Muscle of back (tissue), 11 donors: ENCODE results near the gene FBXL4. TPM values are rescaled to one million over a fixed set of nuclear protein-coding genes. Genes with fewer than 3 reads are reported as not detected.
A peak's percentile ranks its signal among the peaks of the same experiment; 100 is the strongest.

ENCODE experiments used
- DNase-seq, 3 donors: peaks; one replicate each; pipeline versions ENCODE4 v3.0.0 to v3.0.0-alpha.2; 2013
- polyA plus RNA-seq, 10 donors: library from polyadenylated mRNA; unstranded; fragments of 120-200 nt; gene quantifications; one replicate each; pipeline ENCODE4 v1.2.1, GENCODE V29; 2013; ENCODE audit not compliant: insufficient read length in 10 of 10

Gene FBXL4
- polyA plus RNA-seq, 10 donors: 7.2 to 10.1 (median 8.7) TPM

GRCh38 chr6:98840385-98840784 lies 107.4 kb downstream of the FBXL4 start:
- no peak for DNase-seq

- DNase-seq: peak in 1 of 3 donors; percentile 20
Measured at GRCh38 chr6:98839781-98840361, 107.9 kb downstream of the FBXL4 start.

GRCh38 chr6:98838975-98839374 lies 108.8 kb downstream of the FBXL4 start:
- peak in 1 of 3 donors; percentile 11 for DNase-seq

DNA sequence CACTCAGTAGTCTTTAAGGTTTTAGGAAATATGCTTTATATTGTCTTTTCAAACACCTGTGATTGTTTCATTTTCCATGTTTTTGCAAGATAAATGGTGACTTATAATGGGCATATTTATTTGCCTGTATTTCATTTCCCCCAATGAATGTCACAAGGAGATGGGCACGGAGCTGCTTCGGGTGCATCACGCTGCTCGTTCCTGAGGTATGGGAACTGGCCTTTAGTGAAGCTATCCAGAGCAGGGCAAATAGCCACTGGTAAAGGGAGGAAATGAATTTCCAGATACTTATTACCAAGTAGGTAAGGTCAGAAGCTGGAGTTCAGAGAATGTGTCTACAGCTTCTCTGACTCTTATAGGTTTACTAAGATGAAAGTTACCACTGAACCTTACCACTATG lies 109.7 kb downstream of the FBXL4 start:
- peak in 1 of 3 donors; percentile 49 for DNase-seq

DNA sequence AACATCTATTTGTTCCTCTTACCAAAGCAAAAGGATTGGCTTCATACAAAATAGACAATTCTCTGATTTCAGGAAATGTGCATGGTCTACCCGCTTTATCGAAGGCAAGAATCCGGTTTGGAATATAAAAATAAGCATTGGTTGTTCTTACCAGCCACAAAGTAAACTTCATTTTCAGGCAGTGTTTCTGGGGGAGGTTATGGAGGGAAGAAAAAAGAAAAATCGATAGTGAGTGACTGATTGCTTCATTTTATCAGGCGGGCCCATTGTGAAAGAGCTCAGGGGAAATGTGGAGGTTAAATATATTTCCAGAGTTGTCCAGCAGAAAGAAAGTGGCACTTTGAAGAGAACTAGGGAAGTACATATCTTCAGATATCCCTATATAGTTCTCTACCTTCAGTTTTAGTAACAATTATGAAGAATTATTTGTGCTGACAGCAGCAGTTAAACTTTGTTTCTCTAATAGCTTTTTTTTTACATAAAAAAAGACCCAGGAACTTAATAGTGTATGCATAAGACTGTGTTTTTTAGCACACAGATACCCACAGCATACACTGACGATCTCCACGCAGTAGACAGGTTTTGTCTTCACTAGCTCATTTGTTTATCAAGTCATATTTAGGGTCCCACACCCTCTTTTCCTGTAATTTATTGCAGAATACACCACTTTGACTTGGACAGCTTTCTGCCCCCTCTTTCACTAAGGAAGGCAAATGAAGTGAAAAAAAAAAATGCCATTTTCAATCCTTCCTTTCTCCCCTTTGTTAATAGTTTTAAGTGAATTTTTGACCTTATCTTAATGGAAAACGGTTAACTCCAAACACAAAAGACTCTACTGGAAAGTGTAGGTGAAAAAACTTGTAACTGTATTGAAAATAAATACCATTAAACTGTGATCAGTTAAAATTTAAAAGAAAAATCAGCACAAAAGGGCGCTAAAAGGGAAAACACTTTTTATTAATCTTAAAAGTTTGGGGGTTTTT lies 110.5 kb downstream of the FBXL4 start:
- peak in 1 of 3 donors; percentile 70 for DNase-seq

DNA sequence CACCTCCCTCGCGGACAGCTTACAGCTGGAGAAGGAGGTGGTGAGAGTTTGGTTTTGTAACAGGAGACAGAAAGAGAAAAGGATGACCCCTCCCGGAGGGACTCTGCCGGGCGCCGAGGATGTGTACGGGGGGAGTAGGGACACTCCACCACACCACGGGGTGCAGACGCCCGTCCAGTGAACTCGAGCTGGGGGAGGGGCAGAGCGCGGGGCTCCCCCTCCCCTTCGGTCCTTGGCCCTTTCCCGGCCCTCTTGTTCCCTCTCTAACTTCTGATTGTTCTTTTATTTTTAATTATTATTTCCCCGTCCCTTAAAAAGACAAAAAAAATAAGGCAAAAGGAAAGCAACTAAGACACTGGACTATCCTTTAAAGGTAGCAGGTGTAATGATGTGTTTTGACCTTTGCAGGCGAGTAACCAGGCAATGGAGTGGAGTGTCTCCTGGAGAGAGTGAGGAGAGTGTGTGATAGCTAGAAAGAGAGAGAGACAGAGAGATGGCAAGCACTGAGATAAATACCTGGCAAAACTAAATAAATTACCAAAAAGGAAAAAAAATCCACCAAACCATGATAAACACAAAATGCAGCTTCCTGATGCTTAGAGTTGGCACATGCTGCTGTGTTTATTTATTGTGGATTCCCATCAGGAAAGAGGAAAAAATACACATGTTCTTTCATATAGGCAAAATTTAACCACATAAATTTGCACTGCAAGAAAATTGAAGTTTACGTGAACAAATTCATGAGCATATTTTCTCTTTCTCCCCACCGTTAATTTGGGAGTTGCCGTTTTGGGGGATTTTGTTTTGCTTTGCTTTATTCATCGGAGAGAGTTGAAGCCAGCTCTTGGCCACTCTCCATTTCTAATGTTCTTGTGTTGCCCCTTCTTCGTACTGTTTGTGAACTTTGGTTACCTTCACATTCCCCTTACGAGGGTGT lies 111.5 kb downstream of the FBXL4 start:
- DNase-seq: no peak

- DNase-seq: peak in 1 of 3 donors; percentile 36
Measured at GRCh38 chr6:98835149-98836024, 112.4 kb downstream of the FBXL4 start.

- peak; percentile 83 to 89 (median 85) for DNase-seq
Measured at GRCh38 chr6:98834060-98835031, 113.4 kb downstream of the FBXL4 start, which contains the start of gene POU3F2. Gene POU3F2 (plus strand): TSS chr6:98834574. CDS start chr6:98834874, 300 bp downstream.

DNA sequence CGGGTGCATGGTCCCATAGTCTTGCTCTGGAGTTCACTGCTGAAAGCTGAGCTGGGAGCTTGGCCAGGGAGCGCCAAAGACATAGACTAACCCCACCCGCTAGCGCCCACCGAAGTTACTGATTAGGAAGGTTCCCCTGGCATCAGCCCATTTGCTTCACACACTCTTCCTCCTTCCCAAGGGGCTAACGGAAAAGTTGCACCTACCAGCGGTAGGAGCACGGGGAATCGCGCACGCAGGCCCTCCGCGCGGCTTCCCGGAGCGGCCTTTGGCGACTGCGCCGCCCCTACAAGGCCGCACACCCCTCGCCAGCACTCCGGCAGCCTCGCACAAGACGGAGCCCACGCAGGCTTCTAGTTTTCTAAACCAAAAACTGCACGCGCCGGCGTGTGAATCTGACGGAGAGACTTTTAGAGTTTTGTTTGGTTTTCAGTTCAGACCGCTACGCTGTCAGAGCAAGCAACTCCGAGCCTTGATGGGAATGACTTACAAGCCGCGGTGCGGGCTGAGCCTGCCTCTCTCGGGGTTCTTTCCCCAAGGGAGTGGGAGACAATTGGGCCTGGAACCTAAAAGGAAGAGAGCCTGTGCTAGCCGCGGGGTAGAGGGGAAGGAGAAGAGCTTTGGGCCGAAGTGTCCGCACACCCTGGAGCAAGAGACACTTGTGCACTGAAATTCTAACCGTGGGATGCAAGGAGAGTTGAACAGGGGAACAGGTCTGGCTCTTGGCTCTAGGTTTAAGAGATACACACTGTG lies 114.3 kb downstream of the FBXL4 start:
- DNase-seq: peak in 1 of 3 donors; percentile 63

DNA sequence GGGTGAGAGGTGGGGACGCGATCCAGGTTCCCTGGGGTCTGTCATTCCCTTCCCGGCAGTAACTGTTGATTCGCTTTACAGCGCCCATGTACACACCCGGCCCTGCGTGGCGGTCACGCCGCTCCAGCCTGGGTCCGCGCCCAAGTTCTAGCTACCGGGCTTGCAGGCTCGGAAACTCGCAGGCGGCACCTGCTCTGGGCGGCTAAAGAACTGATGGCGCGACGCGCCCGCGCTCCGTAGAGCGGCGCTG lies 114.8 kb downstream of the FBXL4 start:
- no peak for DNase-seq

DNA sequence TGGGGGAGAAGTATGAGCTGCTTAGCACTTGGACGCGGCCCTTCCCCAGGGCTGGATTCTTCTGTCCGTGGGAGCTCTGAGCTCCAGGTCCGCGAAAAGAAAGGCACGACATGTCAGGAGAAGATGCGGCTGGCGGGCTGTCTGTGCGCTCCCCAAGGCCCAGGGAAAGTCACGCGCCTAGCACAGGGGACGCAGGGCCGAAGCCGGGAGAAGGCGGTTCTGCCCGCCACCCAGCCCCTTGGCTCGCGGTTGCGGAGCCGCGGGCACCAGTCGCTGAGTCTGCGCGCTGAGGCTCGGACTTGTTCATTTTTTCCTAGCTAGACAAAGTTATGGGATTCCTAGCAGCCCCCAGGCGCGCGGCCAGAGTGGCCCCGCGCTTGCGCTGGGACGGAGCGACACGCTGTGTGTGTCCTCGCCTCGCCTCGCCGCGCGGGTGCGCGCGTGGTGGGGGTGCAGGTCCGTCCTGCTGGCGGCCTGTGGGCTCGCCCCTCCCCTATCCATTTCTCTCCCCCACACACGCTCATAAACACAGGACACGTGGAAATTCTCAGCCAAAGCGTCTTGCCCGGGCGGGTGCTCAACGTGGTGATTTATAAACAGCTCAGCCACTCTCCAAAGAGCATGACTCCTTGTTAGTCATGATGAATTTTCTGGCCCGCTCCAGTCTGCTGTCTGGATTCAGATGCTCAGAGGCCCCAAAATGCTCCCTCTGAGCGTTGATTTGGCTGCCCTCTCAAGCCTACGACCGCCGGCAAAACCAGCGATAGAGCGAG lies 115.3 kb downstream of the FBXL4 start:
- DNase-seq: peak in 2 of 3 donors; percentile 50 to 68

DNA sequence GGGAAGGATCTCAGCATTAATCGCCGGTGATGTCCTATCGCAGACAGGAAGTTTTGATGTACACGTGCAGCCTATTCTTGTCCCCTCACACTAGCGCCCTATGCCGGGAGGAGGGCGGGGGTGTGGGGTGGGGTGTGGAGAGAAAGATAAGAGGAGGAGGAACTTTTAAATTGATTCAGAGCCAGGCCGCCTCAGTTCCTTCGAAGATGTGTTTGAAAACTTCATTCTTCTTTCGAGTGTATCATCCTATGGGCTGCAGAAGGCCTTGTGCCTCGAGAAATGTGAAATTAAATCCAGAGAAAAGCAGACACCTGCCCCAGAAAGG lies 115.8 kb downstream of the FBXL4 start:
- no peak for DNase-seq

GRCh38 chr6:98831057-98831958 lies 116.4 kb downstream of the FBXL4 start:
- peak in 1 of 3 donors; percentile 16 for DNase-seq

DNA sequence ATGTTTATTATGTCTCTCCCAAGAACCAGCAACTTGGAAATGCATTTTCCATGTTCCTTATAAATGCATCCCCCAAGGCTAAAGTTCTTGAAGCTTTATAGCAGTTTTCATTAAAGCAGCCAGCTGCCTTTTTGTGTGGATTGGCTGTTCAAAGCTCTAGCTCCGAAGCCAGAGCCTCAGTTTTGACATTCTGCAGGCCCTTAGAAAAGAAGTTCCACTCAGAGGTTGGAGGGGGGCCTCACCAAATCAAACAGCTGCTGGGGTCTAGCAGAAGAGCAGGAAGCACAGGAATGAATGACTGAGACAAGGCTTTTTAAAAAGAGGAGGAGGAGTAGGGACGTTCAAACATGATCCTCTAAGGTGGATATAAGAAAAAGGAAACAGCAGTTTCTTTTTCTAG lies 117.6 kb downstream of the FBXL4 start:
- DNase-seq: no peak

DNA sequence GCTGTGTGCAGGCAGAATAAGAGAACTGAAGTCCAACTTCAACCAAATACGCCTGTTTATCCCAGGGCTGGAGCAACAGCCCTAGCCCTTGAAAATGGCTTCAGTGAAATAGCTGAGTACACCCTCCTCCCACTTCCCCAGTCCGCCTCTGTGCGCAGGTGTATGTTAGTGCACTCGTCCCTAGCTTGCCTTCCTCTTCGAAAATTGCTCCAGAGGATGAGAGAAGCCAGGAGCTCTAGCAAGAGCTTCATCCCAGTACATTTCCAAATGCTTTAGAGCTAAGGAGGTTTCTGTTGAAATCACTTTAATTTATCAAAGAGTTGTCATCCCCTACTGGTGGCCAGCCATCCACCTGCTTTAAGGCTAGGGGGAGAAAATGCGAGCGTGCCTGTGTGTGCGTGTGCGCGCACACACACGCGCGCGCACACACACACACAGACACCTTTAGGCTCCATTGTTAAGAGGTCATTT lies 118.8 kb downstream of the FBXL4 start:
- DNase-seq: peak in 1 of 3 donors; percentile 34

GRCh38 chr6:98828211-98828788 lies 119.4 kb downstream of the FBXL4 start:
- peak in 1 of 3 donors; percentile 11 for DNase-seq
